Vagina (tissue), 2 donors: ENCODE data around the gene REX1BD. TPM values are rescaled to one million over a fixed set of nuclear protein-coding genes. Genes with fewer than 3 reads are reported as not detected.
A peak's percentile ranks its signal among the peaks of the same experiment; 100 is the strongest.

Experiments used
- DNase-seq, 2 donors: peaks; one replicate each; pipeline ENCODE4 v3.0.0-alpha.2; 2017; ENCODE audit errors: extremely low spot score in 2 of 2
- H3K27ac ChIP-seq: fragments of 200-600 bp; sonication (generic); one replicate; pipeline ENCODE4 v1.5.1; 2019
- H3K27me3 ChIP-seq: fragments of 200-600 bp; sonication (generic); one replicate; pipeline ENCODE4 v1.5.1; 2019
- H3K36me3 ChIP-seq, 2 donors: fragments of 200-600 bp; sonication (generic); one replicate each; pipeline ENCODE4 v1.5.1; 2017 to 2019
- H3K4me1 ChIP-seq: fragments of 200-600 bp; sonication (generic); one replicate; pipeline ENCODE4 v1.5.1; 2019
- H3K4me3 ChIP-seq, 2 donors: fragments of 200-600 bp; sonication (generic); 1 replicate in 1 of 2; 2 replicates in 1 of 2; pipeline ENCODE4 v1.5.1; 2016 to 2019
- H3K9me3 ChIP-seq: fragments of 200-600 bp; sonication (generic); one replicate; pipeline ENCODE4 v1.5.1; 2019
- CTCF ChIP-seq, 3 experiments: fragments of 450-650 bp in 2 of 3; fragments of 200-600 bp in 1 of 3; sonication (generic) in 1 of 3; IDR thresholded peaks; one replicate each; pipeline ENCODE4 v1.5.1; 2017 to 2019; ENCODE audit warnings: antibody characterized with exemption in 3 of 3, mild to moderate bottlenecking in 2 of 3, moderate library complexity in 2 of 3
- POLR2A ChIP-seq, 2 donors: fragments of 450-650 bp; IDR thresholded peaks; one replicate each; pipeline ENCODE4 v1.6.1; 2017; ENCODE audit warnings: antibody characterized with exemption in 2 of 2, mild to moderate bottlenecking in 2 of 2, moderate library complexity in 2 of 2
- POLR2AphosphoS5 ChIP-seq, 2 donors: sonication (generic); formaldehyde crosslinking; IDR thresholded peaks; one replicate each; pipeline ENCODE4 v1.9.0; 2017; ENCODE audit warnings: antibody characterized with exemption in 2 of 2, mild to moderate bottlenecking in 2 of 2, low read depth in 1 of 2; ENCODE audit not compliant: insufficient read depth in 1 of 2
- intact Hi-C: fragments of 100-400 bp; cut with DNase I; formaldehyde crosslinking; loops from one replicate; pipeline ENCODE4 v1.15.1; 2023
- small RNA-seq: library from RNA; depleted of rRNA; stranded (forward); fragments of <200 nt; gene quantifications from one replicate; pipeline ENCODE3, GENCODE V24; 2016
- total RNA-seq: library from RNA; depleted of rRNA; stranded (reverse); fragments of >200 nt; gene quantifications from one replicate; pipeline ENCODE4 v1.2.3, GENCODE V29; 2016

The REX1BD gene
- total RNA-seq, 1 donor from 2014 or later, result 124 TPM

DNA sequence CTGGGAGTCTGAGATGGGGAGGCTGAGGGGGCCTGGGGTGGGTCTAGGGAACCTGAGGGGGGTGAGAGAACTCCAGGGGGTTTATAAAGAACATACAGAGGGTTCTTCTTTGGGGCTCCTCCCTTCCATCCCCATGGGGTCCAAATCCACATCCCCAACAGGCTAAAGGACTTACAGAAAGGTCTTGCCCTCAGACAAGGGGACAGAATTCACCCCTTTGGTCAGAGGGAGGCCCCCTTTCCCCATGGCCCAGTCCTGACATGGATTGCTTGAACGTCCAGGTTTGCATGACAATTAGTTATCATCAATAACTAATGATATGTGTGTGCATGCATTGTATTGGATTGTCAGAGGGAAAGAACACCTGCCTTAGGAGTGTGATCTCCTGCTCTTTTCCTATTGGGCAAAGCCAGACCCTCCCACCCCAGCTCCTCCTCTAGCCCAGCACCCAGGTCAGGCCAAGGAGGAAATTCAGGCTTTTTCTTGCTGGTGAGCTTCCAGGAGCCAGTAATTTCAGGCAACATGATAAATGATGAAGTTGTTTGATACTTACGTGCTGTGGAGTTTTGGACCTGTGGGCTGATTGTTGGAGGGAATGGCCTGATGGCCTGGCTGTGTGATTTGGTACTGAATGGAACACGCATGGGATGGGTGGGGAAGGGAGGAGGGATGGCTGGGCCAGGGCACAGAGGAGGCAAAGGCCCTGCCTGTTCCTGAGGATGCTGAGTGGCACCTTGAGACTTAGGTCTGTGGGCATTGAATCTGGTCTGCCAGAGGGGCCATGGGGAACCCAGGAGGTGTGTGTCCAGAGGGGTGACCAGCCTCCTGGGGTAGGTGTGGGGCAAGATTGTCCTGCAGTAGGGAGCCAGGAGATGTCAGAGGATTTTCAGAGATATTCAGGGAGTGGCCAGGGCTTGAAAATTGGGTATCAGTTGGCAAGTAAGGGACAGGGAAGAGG lies 49.4 kb downstream of the REX1BD start:
- intact Hi-C loops, result no loop called here
- TF ChIP-seq POLR2AphosphoS5 (IDR thresholded peaks at IDR 0.05; ENCODE audit: insufficient read depth in 1 of 2, low read depth in 1 of 2) (no peak), POLR2A (IDR thresholded peaks at IDR 0.05) (no peak), CTCF (IDR thresholded peaks at IDR 0.05) (no peak)

GRCh38 chr19:18639706-18640243 lies 51.2 kb downstream of the REX1BD start:
- Histone ChIP-seq H3K4me3 (no peak overlapping the region), H3K27me3 (no peaks in the 10 kb centered on the region), H3K9me3 (no peaks in the 10 kb centered on the region), H3K27ac (no peak overlapping the region), H3K4me1 (peaks cover 39% of the 10 kb centered on the region), H3K36me3 (no peaks in the 10 kb centered on the region)
- DNase-seq, result no peak
- TF ChIP-seq CTCF (IDR thresholded peaks at IDR 0.05), result no peak
- TF ChIP-seq POLR2A (IDR thresholded peaks at IDR 0.05), result no peak
- TF ChIP-seq POLR2AphosphoS5 (IDR thresholded peaks at IDR 0.05; ENCODE audit: insufficient read depth in 1 of 2, low read depth in 1 of 2), result no peak
- intact Hi-C loops, result no loop called here

More for the DNA sequence above, 49.4 kb downstream of the REX1BD start:
- H3K36me3 ChIP-seq, result no peaks in the 10 kb centered on the region
- no peaks in the 10 kb centered on the region for H3K27me3 ChIP-seq
- H3K4me3 ChIP-seq, result peak overlapping the region; percentile 67 to 86
- H3K27ac ChIP-seq, result peak overlapping the region; percentile 96
- no peak for DNase-seq
- H3K4me1 ChIP-seq, result peaks cover 32% of the 10 kb centered on the region
- no peaks in the 10 kb centered on the region for H3K9me3 ChIP-seq

Small RNAs within 50 kb of the gene (small RNA-seq; reads per million reads assigned to genes)
- not detected for gene RN7SL155P

Other genes with a start within 250 kb of the REX1BD start
- 27.5 TPM for gene PGPEP1, start 248.2 kb upstream of the REX1BD start, total RNA-seq
- gene GDF15, start 202.6 kb upstream of the REX1BD start, total RNA-seq, result 25.5 TPM
- gene LRRC25, start 191.2 kb upstream of the REX1BD start, total RNA-seq, result 3.9 TPM
- gene SSBP4, start 169.4 kb upstream of the REX1BD start, total RNA-seq, result 72.7 TPM
- 57.5 TPM for gene ISYNA1, start 150.7 kb upstream of the REX1BD start, total RNA-seq
- 25.3 TPM for gene ELL, start 66.7 kb upstream of the REX1BD start, total RNA-seq
- 376 TPM for gene FKBP8, start 45.2 kb upstream of the REX1BD start, total RNA-seq
- gene KXD1, start 30.9 kb upstream of the REX1BD start, total RNA-seq, result 131 TPM
- 747 TPM for gene UBA52, start 16.9 kb upstream of the REX1BD start, total RNA-seq
- gene CRLF1, start 18.0 kb downstream of the REX1BD start, total RNA-seq, result 15.2 TPM
- gene TMEM59L, start 24.1 kb downstream of the REX1BD start, total RNA-seq, result 4.2 TPM
- 8.3 TPM for gene KLHL26, start 48.2 kb downstream of the REX1BD start, total RNA-seq
- gene CRTC1, start 94.9 kb downstream of the REX1BD start, total RNA-seq, result 7.4 TPM
- gene COMP, start 202.5 kb downstream of the REX1BD start, total RNA-seq, result 0.98 TPM
- 77.8 TPM for gene UPF1, start 243.2 kb downstream of the REX1BD start, total RNA-seq